ENCODE data around the gene SMYD3. TPM values are rescaled to one million over a fixed set of nuclear protein-coding genes. Genes with fewer than 3 reads are reported as not detected.

The SMYD3 gene
- total and polyA plus RNA-seq, 9 of the 15 experiments (the other 6 are each of a cell fraction or from before 2014, with no cell fraction given) = 128 to 440 (median 197) TPM

- TF ChIP-seq, protein P1, sequence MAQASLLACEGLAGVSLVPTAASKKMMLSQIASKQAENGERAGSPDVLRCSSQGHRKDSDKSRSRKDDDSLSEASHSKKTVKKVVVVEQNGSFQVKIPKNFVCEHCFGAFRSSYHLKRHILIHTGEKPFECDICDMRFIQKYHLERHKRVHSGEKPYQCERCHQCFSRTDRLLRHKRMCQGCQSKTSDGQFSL (CRISPR knock-in tag; IDR thresholded peaks at IDR 0.05) = no peak
- TF ChIP-seq, protein P1 (tag; IDR thresholded peaks at IDR 0.05) = no peak
- TF ChIP-seq ZNF436 (CRISPR knock-in tag; IDR thresholded peaks at IDR 0.05) (no peak), SRSF1 (IDR thresholded peaks at IDR 0.05; ENCODE audit: low read depth, low read length) (no peak), YBX1 (IDR thresholded peaks at IDR 0.05) (no peak), NR2C2 (CRISPR knock-in tag; IDR thresholded peaks at IDR 0.05) (no peak), NR2C2 (tag; IDR thresholded peaks at IDR 0.05) (no peak), GTF2B (IDR thresholded peaks at IDR 0.05; ENCODE audit: extremely low read depth, insufficient read length) (no peak), CBX1 (IDR thresholded peaks at IDR 0.05; ENCODE audit: low read depth) (no peak), CHD1 (IDR thresholded peaks at IDR 0.05; ENCODE audit: low read length) (no peak)
- TF ChIP-seq, protein P2, sequence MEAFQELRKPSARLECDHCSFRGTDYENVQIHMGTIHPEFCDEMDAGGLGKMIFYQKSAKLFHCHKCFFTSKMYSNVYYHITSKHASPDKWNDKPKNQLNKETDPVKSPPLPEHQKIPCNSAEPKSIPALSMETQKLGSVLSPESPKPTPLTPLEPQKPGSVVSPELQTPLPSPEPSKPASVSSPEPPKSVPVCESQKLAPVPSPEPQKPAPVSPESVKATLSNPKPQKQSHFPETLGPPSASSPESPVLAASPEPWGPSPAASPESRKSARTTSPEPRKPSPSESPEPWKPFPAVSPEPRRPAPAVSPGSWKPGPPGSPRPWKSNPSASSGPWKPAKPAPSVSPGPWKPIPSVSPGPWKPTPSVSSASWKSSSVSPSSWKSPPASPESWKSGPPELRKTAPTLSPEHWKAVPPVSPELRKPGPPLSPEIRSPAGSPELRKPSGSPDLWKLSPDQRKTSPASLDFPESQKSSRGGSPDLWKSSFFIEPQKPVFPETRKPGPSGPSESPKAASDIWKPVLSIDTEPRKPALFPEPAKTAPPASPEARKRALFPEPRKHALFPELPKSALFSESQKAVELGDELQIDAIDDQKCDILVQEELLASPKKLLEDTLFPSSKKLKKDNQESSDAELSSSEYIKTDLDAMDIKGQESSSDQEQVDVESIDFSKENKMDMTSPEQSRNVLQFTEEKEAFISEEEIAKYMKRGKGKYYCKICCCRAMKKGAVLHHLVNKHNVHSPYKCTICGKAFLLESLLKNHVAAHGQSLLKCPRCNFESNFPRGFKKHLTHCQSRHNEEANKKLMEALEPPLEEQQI (IDR thresholded peaks at IDR 0.05) = no peak
These were observed 58.7 kb downstream of the SMYD3 start (continued) for GRCh38 chr1:246448373-246448772.

All from K562 (cell line).